A549 (cell line): Measurements from ENCODE around the gene UNC45A.

ENCODE experiments used
- CEBPB ChIP-seq, 2 experiments: fragments of >200 bp in 1 of 2; sonication (Bioruptor Twin) in 1 of 2; formaldehyde crosslinking in 1 of 2; IDR thresholded peaks; 2 replicates each; pipeline ENCODE4 v1.6.1; 2012 to 2016
- CHD2 ChIP-seq: fragments of 150-350 bp; IDR thresholded peaks from 2 replicates; pipeline ENCODE4 v1.6.1; 2014; ENCODE audit warnings: low read length; ENCODE audit not compliant: partially characterized antibody
- HOXA7 ChIP-seq: fragments of 250-450 bp; sonication (Bioruptor Pico); IDR thresholded peaks from 2 replicates; pipeline ENCODE4 v1.5.0; 2020; ENCODE audit warnings: mild to moderate bottlenecking, moderate library complexity
- HOXB5 ChIP-seq: fragments of 250-450 bp; sonication (Bioruptor Pico); IDR thresholded peaks from 2 replicates; pipeline ENCODE4 v1.5.0; 2020; ENCODE audit warnings: mild to moderate bottlenecking, moderate library complexity
- JUN ChIP-seq, 2 experiments: fragments of >200 bp; sonication (Bioruptor Twin); formaldehyde crosslinking; IDR thresholded peaks; 2 replicates in 1 of 2; 3 replicates in 1 of 2; pipeline ENCODE4 v1.6.1; 2016 to 2017
- MYC ChIP-seq: IDR thresholded peaks from 2 replicates; pipeline ENCODE4 v1.6.1; 2012; ENCODE audit warnings: mild to moderate bottlenecking, inconsistent platforms, low read length, improper control_type of control experiment, borderline replicate concordance
- POLR2A ChIP-seq: IDR thresholded peaks from 2 replicates; pipeline ENCODE4 v1.6.1; 2012; ENCODE audit warnings: mild to moderate bottlenecking, low read length
- POLR2AphosphoS2 ChIP-seq: conservative IDR thresholded peaks from 2 replicates; pipeline ENCODE4 v1.6.1; 2012; ENCODE audit warnings: low read length, improper control_type of control experiment, inconsistent platforms
- TF ChIP-seq, protein P1 (sequence below): fragments of >200 bp; sonication (Bioruptor Twin); formaldehyde crosslinking; IDR thresholded peaks from 3 replicates; pipeline ENCODE4 v1.5.1; 2016
- TF ChIP-seq, protein P2 (sequence below): fragments of 200-600 bp; sonication (generic); IDR thresholded peaks from 2 replicates; pipeline ENCODE4 v1.6.1; 2016; ENCODE audit warnings: antibody characterized with exemption, mild to moderate bottlenecking, moderate library complexity
- TF ChIP-seq, protein P3 (sequence below): fragments of 250-450 bp; sonication (Bioruptor Pico); IDR thresholded peaks from 2 replicates; pipeline ENCODE4 v1.5.0; 2021; ENCODE audit warnings: mild to moderate bottlenecking, moderate library complexity, borderline replicate concordance

DNA sequence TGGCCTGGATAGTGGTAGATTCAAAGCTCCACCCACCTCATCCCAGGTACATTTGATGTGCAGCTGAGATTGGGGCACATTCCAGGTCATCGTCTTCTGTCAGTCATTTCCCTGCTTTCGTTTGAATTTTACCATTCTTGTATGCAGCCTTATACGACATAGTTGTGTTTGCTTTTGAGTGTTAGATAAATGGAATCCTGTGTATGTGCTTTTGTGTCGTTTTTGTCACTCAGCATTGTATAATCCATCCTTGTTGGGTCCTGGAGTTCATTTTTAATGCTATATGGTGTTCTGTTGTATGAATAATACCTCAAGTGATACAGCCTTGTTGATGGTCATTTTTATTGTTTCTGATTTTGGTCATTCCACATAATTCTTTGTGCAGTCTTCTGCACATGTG, 26.9 kb downstream of the UNC45A start:
- TF ChIP-seq, protein P1, sequence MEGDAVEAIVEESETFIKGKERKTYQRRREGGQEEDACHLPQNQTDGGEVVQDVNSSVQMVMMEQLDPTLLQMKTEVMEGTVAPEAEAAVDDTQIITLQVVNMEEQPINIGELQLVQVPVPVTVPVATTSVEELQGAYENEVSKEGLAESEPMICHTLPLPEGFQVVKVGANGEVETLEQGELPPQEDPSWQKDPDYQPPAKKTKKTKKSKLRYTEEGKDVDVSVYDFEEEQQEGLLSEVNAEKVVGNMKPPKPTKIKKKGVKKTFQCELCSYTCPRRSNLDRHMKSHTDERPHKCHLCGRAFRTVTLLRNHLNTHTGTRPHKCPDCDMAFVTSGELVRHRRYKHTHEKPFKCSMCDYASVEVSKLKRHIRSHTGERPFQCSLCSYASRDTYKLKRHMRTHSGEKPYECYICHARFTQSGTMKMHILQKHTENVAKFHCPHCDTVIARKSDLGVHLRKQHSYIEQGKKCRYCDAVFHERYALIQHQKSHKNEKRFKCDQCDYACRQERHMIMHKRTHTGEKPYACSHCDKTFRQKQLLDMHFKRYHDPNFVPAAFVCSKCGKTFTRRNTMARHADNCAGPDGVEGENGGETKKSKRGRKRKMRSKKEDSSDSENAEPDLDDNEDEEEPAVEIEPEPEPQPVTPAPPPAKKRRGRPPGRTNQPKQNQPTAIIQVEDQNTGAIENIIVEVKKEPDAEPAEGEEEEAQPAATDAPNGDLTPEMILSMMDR = no peak
- TF ChIP-seq POLR2A (no peak), MYC (no peak), POLR2AphosphoS2 (no peak), JUN (IDR thresholded peaks at IDR 0.05) (no peak), CHD2 (no peak), HOXB5 (CRISPR knock-in tag) (no peak), CEBPB (IDR thresholded peaks at IDR 0.05) (no peak), HOXA7 (no peak)
- TF ChIP-seq, protein P2, sequence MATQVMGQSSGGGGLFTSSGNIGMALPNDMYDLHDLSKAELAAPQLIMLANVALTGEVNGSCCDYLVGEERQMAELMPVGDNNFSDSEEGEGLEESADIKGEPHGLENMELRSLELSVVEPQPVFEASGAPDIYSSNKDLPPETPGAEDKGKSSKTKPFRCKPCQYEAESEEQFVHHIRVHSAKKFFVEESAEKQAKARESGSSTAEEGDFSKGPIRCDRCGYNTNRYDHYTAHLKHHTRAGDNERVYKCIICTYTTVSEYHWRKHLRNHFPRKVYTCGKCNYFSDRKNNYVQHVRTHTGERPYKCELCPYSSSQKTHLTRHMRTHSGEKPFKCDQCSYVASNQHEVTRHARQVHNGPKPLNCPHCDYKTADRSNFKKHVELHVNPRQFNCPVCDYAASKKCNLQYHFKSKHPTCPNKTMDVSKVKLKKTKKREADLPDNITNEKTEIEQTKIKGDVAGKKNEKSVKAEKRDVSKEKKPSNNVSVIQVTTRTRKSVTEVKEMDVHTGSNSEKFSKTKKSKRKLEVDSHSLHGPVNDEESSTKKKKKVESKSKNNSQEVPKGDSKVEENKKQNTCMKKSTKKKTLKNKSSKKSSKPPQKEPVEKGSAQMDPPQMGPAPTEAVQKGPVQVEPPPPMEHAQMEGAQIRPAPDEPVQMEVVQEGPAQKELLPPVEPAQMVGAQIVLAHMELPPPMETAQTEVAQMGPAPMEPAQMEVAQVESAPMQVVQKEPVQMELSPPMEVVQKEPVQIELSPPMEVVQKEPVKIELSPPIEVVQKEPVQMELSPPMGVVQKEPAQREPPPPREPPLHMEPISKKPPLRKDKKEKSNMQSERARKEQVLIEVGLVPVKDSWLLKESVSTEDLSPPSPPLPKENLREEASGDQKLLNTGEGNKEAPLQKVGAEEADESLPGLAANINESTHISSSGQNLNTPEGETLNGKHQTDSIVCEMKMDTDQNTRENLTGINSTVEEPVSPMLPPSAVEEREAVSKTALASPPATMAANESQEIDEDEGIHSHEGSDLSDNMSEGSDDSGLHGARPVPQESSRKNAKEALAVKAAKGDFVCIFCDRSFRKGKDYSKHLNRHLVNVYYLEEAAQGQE = no peak
- TF ChIP-seq, protein P3, sequence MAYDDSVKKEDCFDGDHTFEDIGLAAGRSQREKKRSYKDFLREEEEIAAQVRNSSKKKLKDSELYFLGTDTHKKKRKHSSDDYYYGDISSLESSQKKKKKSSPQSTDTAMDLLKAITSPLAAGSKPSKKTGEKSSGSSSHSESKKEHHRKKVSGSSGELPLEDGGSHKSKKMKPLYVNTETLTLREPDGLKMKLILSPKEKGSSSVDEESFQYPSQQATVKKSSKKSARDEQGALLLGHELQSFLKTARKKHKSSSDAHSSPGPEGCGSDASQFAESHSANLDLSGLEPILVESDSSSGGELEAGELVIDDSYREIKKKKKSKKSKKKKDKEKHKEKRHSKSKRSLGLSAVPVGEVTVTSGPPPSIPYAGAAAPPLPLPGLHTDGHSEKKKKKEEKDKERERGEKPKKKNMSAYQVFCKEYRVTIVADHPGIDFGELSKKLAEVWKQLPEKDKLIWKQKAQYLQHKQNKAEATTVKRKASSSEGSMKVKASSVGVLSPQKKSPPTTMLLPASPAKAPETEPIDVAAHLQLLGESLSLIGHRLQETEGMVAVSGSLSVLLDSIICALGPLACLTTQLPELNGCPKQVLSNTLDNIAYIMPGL (CRISPR knock-in tag) = no peak
